NCI-H446 (cell line): Measurements from ENCODE around the gene RGS6.

ENCODE experiments used
- DNase-seq, 2 experiments: peaks; one replicate each; lab custom pipeline; 2025; lab: John Stamatoyannopoulos, UW

The RGS6 gene

GRCh38 chr14:72550513-72550912 lies 618.3 kb downstream of the RGS6 start:
- no peak for DNase-seq

- no peak for DNase-seq
Observed at GRCh38 chr14:72552236-72552635, 620.0 kb downstream of the RGS6 start.

- no peak for DNase-seq
Observed at GRCh38 chr14:72553161-72553560, 620.9 kb downstream of the RGS6 start.

GRCh38 chr14:72553656-72554055 lies 621.4 kb downstream of the RGS6 start:
- DNase-seq, result no peak

GRCh38 chr14:72554401-72554800 lies 622.2 kb downstream of the RGS6 start:
- DNase-seq, result no peak

- no peak for DNase-seq
Observed at GRCh38 chr14:72554994-72555608, 622.9 kb downstream of the RGS6 start.

- no peak for DNase-seq
Observed at GRCh38 chr14:72555609-72556000, 623.4 kb downstream of the RGS6 start.

- DNase-seq, result no peak
Observed at GRCh38 chr14:72557671-72558070, 625.4 kb downstream of the RGS6 start.

- DNase-seq, result no peak
Observed at GRCh38 chr14:72558721-72559120, 626.5 kb downstream of the RGS6 start.

GRCh38 chr14:72559202-72559601 lies 627.0 kb downstream of the RGS6 start:
- no peak for DNase-seq

GRCh38 chr14:72559669-72560255 lies 627.5 kb downstream of the RGS6 start:
- no peak for DNase-seq

GRCh38 chr14:72560331-72560730 lies 628.1 kb downstream of the RGS6 start:
- no peak for DNase-seq

GRCh38 chr14:72560889-72561493 lies 628.8 kb downstream of the RGS6 start:
- no peak for DNase-seq

GRCh38 chr14:72562300-72562699 lies 630.1 kb downstream of the RGS6 start:
- no peak for DNase-seq

GRCh38 chr14:72563676-72564075 lies 631.4 kb downstream of the RGS6 start:
- DNase-seq, result no peak

GRCh38 chr14:72565149-72565559 lies 632.9 kb downstream of the RGS6 start:
- no peak for DNase-seq

- DNase-seq, result no peak
Observed at GRCh38 chr14:72565917-72566316, 633.7 kb downstream of the RGS6 start.

- no peak for DNase-seq
Observed at GRCh38 chr14:72567226-72567625, 635.0 kb downstream of the RGS6 start.

GRCh38 chr14:72568296-72568992 lies 636.2 kb downstream of the RGS6 start:
- no peak for DNase-seq

GRCh38 chr14:72573725-72574417 lies 641.6 kb downstream of the RGS6 start:
- DNase-seq, result no peak

GRCh38 chr14:72574715-72575114 lies 642.5 kb downstream of the RGS6 start:
- DNase-seq, result no peak

- no peak for DNase-seq
Observed at GRCh38 chr14:72576258-72576657, 644.0 kb downstream of the RGS6 start.
